Lung (tissue), 12 donors: Measurements from ENCODE around the gene GTF2F2. TPM values are rescaled to one million over a fixed set of nuclear protein-coding genes. Genes with fewer than 3 reads are reported as not detected.
A peak's percentile ranks its signal among the peaks of the same experiment; 100 is the strongest.

Source experiments
- ATAC-seq: fragments of 200-7000 bp; cut with Tn5 transposase; one replicate; pipeline ENCODE4 v1.9.1; 2020; ENCODE audit warnings: moderate number of reproducible peaks; ENCODE audit not compliant: insufficient read depth, low FRiP score
- DNase-seq, 3 donors: peaks; one replicate each; pipeline ENCODE4 v3.0.0-alpha.2; 2013 to 2017
- H3K27ac ChIP-seq, 2 donors: one replicate each; pipeline ENCODE4 v1.5.1; 2013; ENCODE audit warnings: mild to moderate bottlenecking in 2 of 2, moderate library complexity in 2 of 2, control low read depth in 1 of 2, inconsistent platforms in 1 of 2, low read depth in 1 of 2, low read length in 1 of 2
- H3K27me3 ChIP-seq, 3 donors: one replicate each; pipeline ENCODE4 v1.5.1; 2013; ENCODE audit warnings: low read length in 2 of 3; ENCODE audit not compliant: control insufficient read depth in 3 of 3, insufficient read depth in 3 of 3
- H3K36me3 ChIP-seq, 4 donors: one replicate each; pipeline ENCODE4 v1.5.1; 2013; ENCODE audit warnings: low read length in 4 of 4, mild to moderate bottlenecking in 1 of 4, moderate library complexity in 1 of 4; ENCODE audit not compliant: control insufficient read depth in 4 of 4, insufficient read depth in 4 of 4
- H3K4me1 ChIP-seq, 5 donors: one replicate each; pipeline ENCODE4 v1.5.1; 2013; ENCODE audit warnings: low read length in 5 of 5, mild to moderate bottlenecking in 2 of 5, moderate library complexity in 1 of 5; ENCODE audit not compliant: control insufficient read depth in 5 of 5, insufficient read depth in 5 of 5
- H3K4me3 ChIP-seq: one replicate; pipeline ENCODE4 v1.5.1; 2013; ENCODE audit warnings: mild to moderate bottlenecking, control low read depth, moderate library complexity
- H3K9ac ChIP-seq, 2 donors: one replicate each; pipeline ENCODE4 v1.5.1; 2013; ENCODE audit warnings: low read length in 2 of 2, control low read depth in 1 of 2; ENCODE audit not compliant: insufficient read depth in 1 of 2
- H3K9me3 ChIP-seq, 4 donors: one replicate each; pipeline ENCODE4 v1.5.1; 2013; ENCODE audit warnings: low read length in 3 of 4, mild to moderate bottlenecking in 1 of 4, moderate library complexity in 1 of 4; ENCODE audit not compliant: control insufficient read depth in 4 of 4, insufficient read depth in 3 of 4
- CTCF ChIP-seq: IDR thresholded peaks from 2 replicates; pipeline ENCODE4 v1.5.1; 2012; ENCODE audit warnings: mild to moderate bottlenecking; ENCODE audit errors: control extremely low read depth, extremely low read depth
- WGBS, 2 donors: extraction: QIAGEN DNeasy Blood & Tissue Kit; methylation state at CpG; one replicate each; pipeline ENCODE4 v1.1.7; 2013; 5-methylcytosine and 5-hydroxymethylcytosine counted together
- polyA plus RNA-seq, 2 donors: library from polyadenylated mRNA; stranded (reverse); fragments of 200-250 nt; gene quantifications; one replicate each; pipeline ENCODE4 v1.2.1, GENCODE V29; 2013
- total RNA-seq, 2 donors: library from RNA; depleted of rRNA in 1 of 2; stranded (reverse); fragments of >200 nt in 1 of 2; gene quantifications; one replicate each; pipeline ENCODE4 v1.2.1, GENCODE V29; 2014 to 2021
- donor health status: control.
- donor health status: control.
- donor health status: Bipolar disorder and iron deficiency.
- donor health status: healthy.
- donor health status: DM: yes; HTN: yes; CAD: no.

GTF2F2 gene
- total and polyA plus RNA-seq, 4 donors, result 13.7 to 21.3 (median 14.3) TPM

- no peaks in the 10 kb centered on the region for H3K27me3 ChIP-seq
- WGBS, 2 donors, result 28 to 44% methylated on average over 4 of the region's 4 CpGs
- no peak overlapping the region for H3K4me3 ChIP-seq
- no peaks in the 10 kb centered on the region for H3K9me3 ChIP-seq
- peaks cover 0 to 7% (median 0%) of the 10 kb centered on the region in 5 donors for H3K4me1 ChIP-seq
- H3K9ac ChIP-seq, result no peak overlapping the region
- H3K27ac ChIP-seq, result no peak overlapping the region
- no peak for DNase-seq
- ATAC-seq, result no peak
- H3K36me3 ChIP-seq, result no peaks in the 10 kb centered on the region
- TF ChIP-seq CTCF, result no peak
Measured at GRCh38 chr13:45320876-45321629, 200.7 kb downstream of the GTF2F2 start.

- ATAC-seq, result no peak
- TF ChIP-seq CTCF, result no peak
- H3K4me3 ChIP-seq, result no peak overlapping the region
- 31 to 50% methylated on average over 4 of the region's 4 CpGs for WGBS, 2 donors
- no peaks in the 10 kb centered on the region for H3K27me3 ChIP-seq
- DNase-seq, result peak in 1 of 3 donors; percentile 42
- H3K27ac ChIP-seq, result peak overlapping the region; percentile 51 to 86
- H3K9me3 ChIP-seq, result no peaks in the 10 kb centered on the region
- no peak overlapping the region for H3K9ac ChIP-seq
- H3K4me1 ChIP-seq, result peaks cover 0 to 14% (median 13%) of the 10 kb centered on the region in 5 donors
- no peaks in the 10 kb centered on the region for H3K36me3 ChIP-seq
Measured at GRCh38 chr13:45325806-45326205, 205.5 kb downstream of the GTF2F2 start.

- H3K9me3 ChIP-seq, result no peaks in the 10 kb centered on the region
- 71 to 75% methylated on average over 9 of the region's 9 CpGs for WGBS, 2 donors
Measured at GRCh38 chr13:45327253-45327955, 207.1 kb downstream of the GTF2F2 start.

More at GRCh38 chr13:45327253-45327955, 207.1 kb downstream of the GTF2F2 start:
- Histone ChIP-seq H3K27me3 (no peaks in the 10 kb centered on the region), H3K9ac (no peak overlapping the region), H3K36me3 (no peaks in the 10 kb centered on the region), H3K27ac (no peak overlapping the region), H3K4me3 (no peak overlapping the region), H3K4me1 (peaks cover 0 to 17% (median 12%) of the 10 kb centered on the region in 5 donors)
- no peak for DNase-seq
- no peak for TF ChIP-seq CTCF
- ATAC-seq, result no peak
